Activated T-helper 1 cell treated with anti-CD3 and anti-CD28 coated beads, Interleukin-12 subunit alpha, Interleukin-12 subunit beta, Interleukin-2, Interleukin-4 antibody, amounts not matched to agents 30 ng/mL and 10 ng/mL and 1 ng/mL, durations not matched to agents 14 hours and 24 hours and 36 hours (primary cell): ENCODE measurements around the gene ARX. TPM values are rescaled to one million over a fixed set of nuclear protein-coding genes. Genes with fewer than 3 reads are reported as not detected.

Source experiments
- DNase-seq: peaks from one replicate; pipeline ENCODE4 v3.0.0; 2021; ENCODE audit warnings: low spot score
- H3K27ac Mint-ChIP-seq: one replicate; pipeline ENCODE4 v1.8.0; 2021; ENCODE audit warnings: mild to moderate bottlenecking, mixed read lengths
- H3K27me3 Mint-ChIP-seq: one replicate; pipeline ENCODE4 v1.8.0; 2022; ENCODE audit warnings: mild to moderate bottlenecking, moderate library complexity, mixed read lengths; ENCODE audit not compliant: insufficient read depth
- H3K36me3 Mint-ChIP-seq: one replicate; pipeline ENCODE4 v1.8.0; 2021; ENCODE audit warnings: low read depth, mixed read lengths
- H3K4me1 Mint-ChIP-seq: one replicate; pipeline ENCODE4 v1.8.0; 2021; ENCODE audit warnings: low read depth, mixed read lengths
- H3K4me3 Mint-ChIP-seq: one replicate; pipeline ENCODE4 v1.8.0; 2021; ENCODE audit warnings: mild to moderate bottlenecking, moderate library complexity, mixed read lengths
- H3K9me3 Mint-ChIP-seq: one replicate; pipeline ENCODE4 v1.8.0; 2021; ENCODE audit warnings: mixed read lengths
- intact Hi-C: fragments of 100-400 bp; cut with micrococcal nuclease; formaldehyde crosslinking; loops from one replicate; pipeline ENCODE4 v1.15.1; 2024
- total RNA-seq: library from RNA; stranded (reverse); gene quantifications from 2 replicates; pipeline ENCODE4 v1.2.3, GENCODE V29; 2022

Gene ARX
- total RNA-seq, 1 donor from 2014 or later: not detected

DNA sequence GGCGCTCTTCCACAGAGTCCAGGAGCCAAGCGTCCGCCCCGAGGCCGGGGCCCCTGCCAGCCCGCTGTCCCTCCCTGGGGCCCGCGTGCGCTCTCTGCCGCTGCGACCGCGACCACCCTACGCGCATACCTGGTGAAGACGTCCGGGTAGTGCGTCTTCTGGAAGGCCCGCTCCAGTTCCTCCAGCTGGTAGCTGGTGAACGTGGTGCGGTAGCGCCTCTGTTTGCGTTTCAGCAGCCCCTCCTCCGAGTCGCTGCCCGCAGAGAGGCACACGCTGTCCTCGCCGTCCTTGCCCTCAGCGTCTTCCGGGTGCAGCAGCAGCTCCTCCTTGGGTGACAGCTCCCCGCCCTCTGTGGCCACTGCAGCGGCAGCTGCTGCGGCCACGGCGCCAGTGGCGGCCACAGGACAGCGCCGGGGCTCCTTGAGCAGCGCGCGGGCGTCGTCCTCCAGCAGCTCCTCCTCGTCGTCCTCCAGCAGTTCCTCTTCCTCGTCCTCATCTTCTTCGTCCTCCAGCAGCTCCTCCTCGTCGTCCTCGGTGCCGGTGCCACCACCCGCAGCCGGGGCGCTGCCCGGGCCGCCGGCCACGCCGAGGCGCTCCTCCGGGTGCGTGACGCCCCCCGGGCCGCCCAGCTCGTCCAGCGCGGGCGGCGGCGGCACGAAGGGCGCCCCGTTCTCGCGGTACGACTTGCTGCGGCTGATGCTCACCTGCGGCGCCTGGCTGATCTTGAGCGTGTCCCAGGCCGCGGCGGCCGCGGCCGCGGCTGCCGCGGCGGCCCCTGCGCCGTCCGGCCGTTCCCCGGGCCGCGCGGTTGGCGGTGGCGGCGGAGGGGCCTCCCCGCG is 2.8 kb downstream of the ARX start:
- no peak for DNase-seq
- H3K4me3 Mint-ChIP-seq: peak overlapping the region; percentile 78
- no peaks in the 10 kb centered on the region for H3K9me3 Mint-ChIP-seq
- H3K27me3 Mint-ChIP-seq: peaks cover 62% of the 10 kb centered on the region
- intact Hi-C loops: loop anchor here (1.0 to 5.0 kb wide), 2 partner anchors 7 to 1676 kb away; no protein-coding TSS in a partner anchor
- H3K27ac Mint-ChIP-seq: no peak overlapping the region
- H3K36me3 Mint-ChIP-seq: no peaks in the 10 kb centered on the region
- H3K4me1 Mint-ChIP-seq: peaks cover 7% of the 10 kb centered on the region

DNA sequence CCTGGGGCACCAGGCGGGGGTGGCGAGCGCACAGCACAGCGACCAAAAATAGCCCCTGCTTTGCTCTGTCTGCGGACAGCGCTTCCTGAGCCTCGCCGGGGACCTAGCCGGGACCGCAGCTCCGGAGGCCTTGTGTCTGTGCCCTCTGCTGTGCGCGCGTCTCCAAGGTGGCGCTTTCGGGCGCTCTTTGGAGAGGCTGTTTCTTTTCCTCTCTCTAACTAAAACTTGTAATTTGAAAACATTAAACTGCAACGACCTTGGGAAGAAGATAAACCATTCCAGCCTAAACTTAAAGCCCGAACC is 3.4 kb downstream of the ARX start:
- peaks cover 62% of the 10 kb centered on the region for H3K27me3 Mint-ChIP-seq
- H3K4me3 Mint-ChIP-seq: no peak overlapping the region
- no peak for DNase-seq
- no peak overlapping the region for H3K27ac Mint-ChIP-seq
- H3K4me1 Mint-ChIP-seq: peaks cover 2% of the 10 kb centered on the region
- H3K9me3 Mint-ChIP-seq: no peaks in the 10 kb centered on the region
- intact Hi-C loops: loop anchor here (1.0 to 5.0 kb wide), 2 partner anchors 8 to 1675 kb away; no protein-coding TSS in a partner anchor
- no peaks in the 10 kb centered on the region for H3K36me3 Mint-ChIP-seq

DNA sequence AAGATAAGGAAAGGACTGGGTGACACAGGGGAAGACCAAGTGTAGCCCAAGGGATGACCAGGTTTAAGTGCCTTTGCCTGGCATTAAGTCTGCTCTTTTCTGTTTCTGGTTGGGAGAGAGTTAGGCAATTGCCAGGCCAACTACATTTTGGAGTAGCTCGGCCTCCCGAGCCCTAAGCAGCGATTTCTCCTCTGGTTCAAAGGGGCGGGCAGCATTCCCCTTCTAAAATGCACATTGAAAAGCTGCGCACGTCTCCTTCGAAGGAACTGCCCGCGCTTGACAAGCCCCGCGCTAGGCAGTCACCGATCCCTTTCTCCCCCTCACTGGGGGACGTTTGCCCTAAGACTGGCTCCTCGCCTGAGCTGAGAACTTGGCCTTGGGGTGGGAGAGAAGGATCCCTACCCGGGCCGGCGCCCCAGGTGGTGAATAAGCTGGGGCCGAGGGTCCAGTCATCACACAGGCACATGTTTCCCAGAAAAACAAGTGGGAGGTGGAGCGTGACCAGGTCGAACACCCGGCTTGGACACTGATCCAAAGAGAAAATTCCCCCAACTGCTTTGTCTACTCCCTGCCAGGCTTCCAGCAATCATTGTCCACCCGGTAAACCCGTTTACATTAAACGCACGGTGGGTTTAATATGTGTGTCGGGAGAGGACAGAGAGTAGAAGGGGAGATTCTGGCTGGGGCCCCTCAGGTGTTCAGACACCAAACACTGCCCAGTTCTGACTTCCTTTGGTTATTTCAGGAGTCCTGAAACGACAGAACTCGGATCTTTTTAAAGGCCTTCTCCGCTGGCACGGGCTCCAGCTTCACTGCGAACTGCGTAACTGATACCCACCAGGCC is 4.0 kb downstream of the ARX start:
- Mint-ChIP-seq H3K36me3 (no peaks in the 10 kb centered on the region), H3K27ac (no peak overlapping the region), H3K27me3 (peaks cover 58% of the 10 kb centered on the region), H3K4me1 (no peaks in the 10 kb centered on the region), H3K4me3 (no peak overlapping the region), H3K9me3 (no peaks in the 10 kb centered on the region)
- no peak for DNase-seq
- intact Hi-C loops: loop anchor here (1.0 to 5.0 kb wide), 2 partner anchors 8 to 1675 kb away; no protein-coding TSS in a partner anchor

DNA sequence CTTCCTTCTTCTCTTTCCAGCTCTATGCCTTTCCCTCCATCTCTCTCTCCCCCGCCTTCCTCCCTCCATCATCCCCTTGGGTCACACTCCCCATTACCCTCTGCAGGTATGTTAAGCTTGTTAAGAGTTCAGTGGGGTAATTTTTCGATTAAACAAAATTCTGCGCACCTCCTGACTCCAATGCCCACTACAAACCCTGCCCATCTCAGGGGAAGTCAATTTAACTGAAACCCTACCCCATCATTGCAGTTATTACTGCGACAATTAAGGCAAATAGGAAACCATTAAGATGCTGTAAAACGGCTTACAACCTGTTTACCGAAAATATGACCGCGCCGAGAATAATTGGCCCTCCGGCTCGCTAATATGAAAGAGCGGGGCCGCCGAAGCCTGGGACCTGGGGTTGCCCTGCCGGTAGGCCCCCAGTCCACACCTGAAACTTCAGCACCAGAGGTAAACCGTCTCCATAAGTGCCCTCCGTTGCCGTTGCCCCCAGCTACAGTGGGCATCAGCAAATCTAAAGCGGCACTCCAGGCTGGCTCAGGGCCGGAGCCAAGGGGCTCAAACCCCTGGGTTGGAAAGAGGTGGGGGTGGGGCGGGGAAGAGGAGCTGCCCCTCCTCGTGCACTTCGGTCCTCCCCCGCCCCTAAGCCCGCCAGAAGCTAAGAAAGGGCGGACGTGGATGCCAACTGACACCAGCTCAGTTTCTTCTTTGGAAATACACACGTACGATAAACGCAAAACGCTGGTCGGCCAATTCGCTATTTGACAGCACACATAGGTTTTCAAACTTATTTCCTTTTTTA is 4.8 kb downstream of the ARX start:
- peak overlapping the region; percentile 23 for H3K27ac Mint-ChIP-seq
- H3K36me3 Mint-ChIP-seq: no peaks in the 10 kb centered on the region
- H3K27me3 Mint-ChIP-seq: peaks cover 57% of the 10 kb centered on the region
- H3K9me3 Mint-ChIP-seq: no peaks in the 10 kb centered on the region
- no peaks in the 10 kb centered on the region for H3K4me1 Mint-ChIP-seq
- no peak for DNase-seq
- no peak overlapping the region for H3K4me3 Mint-ChIP-seq
- intact Hi-C loops: loop anchor here (5.0 kb wide), 1 partner anchor 1674 kb away; no protein-coding TSS in a partner anchor

DNA sequence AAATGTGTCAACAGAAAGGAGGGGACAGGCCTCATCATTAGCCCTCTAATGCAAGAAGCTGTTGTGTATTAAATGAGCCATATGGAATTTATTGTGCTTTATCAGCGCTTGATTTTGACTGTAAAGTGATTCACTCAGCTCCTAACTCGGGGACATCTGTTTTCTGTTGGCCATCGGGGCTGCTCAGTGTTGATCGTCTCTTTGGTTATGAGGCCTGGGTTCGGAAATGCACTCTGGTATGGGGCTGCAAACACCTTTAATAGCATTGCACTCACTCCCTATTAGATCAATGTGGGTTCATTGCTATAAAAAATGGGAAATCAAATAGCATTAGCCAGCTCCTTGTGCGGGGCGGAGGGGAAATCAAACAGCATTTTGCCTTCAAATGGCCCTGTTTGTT is 6.4 kb downstream of the ARX start:
- H3K27ac Mint-ChIP-seq: no peak overlapping the region

DNA sequence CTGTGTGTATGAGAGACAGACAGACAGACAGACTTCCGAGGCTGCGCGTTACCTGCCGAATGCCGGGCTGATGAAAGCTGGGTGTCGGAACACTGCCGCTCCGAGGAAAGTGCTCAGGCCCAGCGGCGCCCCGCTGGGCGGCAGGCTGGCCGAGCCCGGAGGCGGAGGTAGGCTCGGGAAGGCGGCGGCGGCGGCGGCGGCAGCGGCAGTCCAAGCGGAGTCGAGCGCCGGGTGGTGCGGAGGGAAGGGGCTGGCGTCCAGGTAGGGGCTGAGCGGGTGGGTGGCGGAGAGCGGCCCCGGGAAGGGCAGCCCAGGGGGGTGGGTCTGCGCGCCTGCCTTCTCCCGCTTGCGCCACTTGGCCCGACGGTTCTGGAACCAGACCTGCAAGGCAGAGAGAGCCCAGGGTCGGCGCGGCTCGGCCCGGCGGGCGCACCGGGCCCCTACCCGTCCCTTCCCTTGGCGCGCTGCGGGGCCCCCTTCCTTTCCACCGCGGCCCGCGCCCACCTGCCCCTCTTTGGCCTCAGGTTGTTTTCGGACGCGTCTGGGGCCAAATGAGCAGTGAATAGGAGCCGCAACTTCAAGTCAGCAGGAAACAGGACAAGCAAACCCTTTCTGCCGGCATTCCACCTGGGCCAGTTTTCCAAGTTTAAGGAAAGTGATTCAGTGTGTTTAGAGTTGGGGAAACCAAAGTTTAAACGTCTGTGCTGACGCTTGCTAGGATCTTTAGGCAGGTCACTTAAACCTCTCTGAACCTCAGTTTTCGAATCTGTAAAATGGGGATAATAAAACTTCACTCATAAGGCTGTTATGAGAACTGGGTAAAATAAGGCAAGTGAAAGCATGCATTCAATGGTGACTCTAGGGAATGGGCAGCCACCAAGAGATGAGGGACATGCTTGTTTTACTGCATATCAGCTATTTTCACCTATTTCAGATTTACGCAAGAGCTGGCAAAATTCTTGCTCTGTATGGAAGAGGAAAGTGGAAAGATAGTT is 8.4 kb downstream of the ARX start:
- peaks cover 1% of the 10 kb centered on the region for H3K36me3 Mint-ChIP-seq
- H3K27ac Mint-ChIP-seq: peak overlapping the region; percentile 34
- intact Hi-C loops: loop anchor here (2.0 to 10.0 kb wide), 2 partner anchors 13 to 253 kb away; no protein-coding TSS in a partner anchor
- H3K4me1 Mint-ChIP-seq: no peaks in the 10 kb centered on the region
- H3K9me3 Mint-ChIP-seq: no peaks in the 10 kb centered on the region
- no peak for DNase-seq
- H3K4me3 Mint-ChIP-seq: no peak overlapping the region
- peaks cover 55% of the 10 kb centered on the region for H3K27me3 Mint-ChIP-seq

More for the DNA sequence above, 6.4 kb downstream of the ARX start:
- H3K9me3 Mint-ChIP-seq: no peaks in the 10 kb centered on the region
- H3K36me3 Mint-ChIP-seq: no peaks in the 10 kb centered on the region
- no peak overlapping the region for H3K4me3 Mint-ChIP-seq
- no peak for DNase-seq
- H3K4me1 Mint-ChIP-seq: no peaks in the 10 kb centered on the region
- peaks cover 55% of the 10 kb centered on the region for H3K27me3 Mint-ChIP-seq
- intact Hi-C loops: loop anchor here (10.0 kb wide), 1 partner anchor 255 kb away; no protein-coding TSS in a partner anchor

DNA sequence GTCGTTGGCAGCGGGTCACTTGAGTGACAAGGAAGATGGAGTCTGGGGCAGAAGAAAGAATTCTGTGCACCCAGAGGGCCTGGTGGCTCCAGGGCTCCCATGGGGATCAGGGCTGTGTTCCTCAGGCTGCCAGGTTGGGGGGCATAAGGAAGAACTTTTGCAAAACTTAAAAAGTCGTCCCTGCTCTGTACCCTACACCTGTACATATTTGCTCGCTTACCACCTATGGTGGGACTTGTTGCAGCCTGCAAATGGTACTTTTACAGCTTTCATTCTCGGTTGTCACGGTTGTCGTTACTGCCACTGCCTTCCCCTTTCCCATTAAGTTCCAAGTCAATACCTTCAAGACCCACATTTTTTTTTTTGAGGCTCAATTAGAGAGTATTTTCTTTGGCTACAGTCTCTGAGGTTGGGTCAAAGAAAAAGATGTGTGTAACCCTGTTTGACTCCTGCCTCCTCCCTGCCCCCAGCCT is 9.1 kb downstream of the ARX start:
- peaks cover 52% of the 10 kb centered on the region for H3K27me3 Mint-ChIP-seq
- peak overlapping the region; percentile 63 for H3K27ac Mint-ChIP-seq
- H3K36me3 Mint-ChIP-seq: peaks cover 1% of the 10 kb centered on the region
- no peaks in the 10 kb centered on the region for H3K4me1 Mint-ChIP-seq
- intact Hi-C loops: loop anchor here (2.0 to 10.0 kb wide), 2 partner anchors 14 to 252 kb away; no protein-coding TSS in a partner anchor
- no peak for DNase-seq
- H3K9me3 Mint-ChIP-seq: no peaks in the 10 kb centered on the region
- H3K4me3 Mint-ChIP-seq: no peak overlapping the region

DNA sequence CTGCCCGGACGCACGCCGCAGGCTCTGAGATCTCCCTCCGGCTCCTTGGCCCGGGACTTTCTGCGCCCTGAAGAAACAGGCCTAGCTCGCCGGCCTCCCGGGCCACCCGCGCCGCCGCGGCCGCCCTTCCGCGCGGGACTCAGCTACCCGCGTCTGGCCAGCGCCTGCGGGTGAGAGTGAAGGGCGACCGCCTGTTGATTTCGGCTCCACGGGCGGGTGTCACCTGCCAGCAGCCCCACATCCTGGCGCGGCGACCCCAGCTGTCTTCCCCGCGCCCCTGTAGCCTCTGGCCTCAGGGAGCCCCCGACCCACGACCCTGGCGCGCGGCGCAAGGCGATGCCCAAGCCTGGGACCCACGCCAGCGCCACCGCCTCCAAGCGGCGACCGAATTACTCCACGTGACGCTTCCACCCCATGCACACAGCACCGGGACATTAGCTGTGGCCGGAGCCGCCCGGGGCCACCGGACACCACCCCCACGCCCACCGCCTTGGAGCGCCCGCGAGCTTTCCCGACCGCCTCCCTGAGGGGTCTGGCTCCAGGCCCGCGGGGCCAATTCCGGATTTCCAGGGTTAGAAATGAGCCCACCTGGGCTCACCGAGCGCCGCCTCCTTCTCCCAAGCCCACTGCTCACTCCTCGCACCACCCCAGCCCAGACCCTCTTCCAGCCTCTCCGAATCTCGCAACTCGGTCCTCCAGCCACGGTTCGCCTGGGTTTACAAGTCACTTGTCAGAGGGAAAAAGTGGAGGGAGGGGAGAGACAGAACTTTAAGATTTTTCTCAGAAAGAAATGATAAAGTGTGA is 10.2 kb downstream of the ARX start:
- no peak overlapping the region for H3K27ac Mint-ChIP-seq
- H3K4me1 Mint-ChIP-seq: no peaks in the 10 kb centered on the region
- intact Hi-C loops: loop anchor here (2.0 to 10.0 kb wide), 2 partner anchors 15 to 251 kb away; no protein-coding TSS in a partner anchor
- no peak for DNase-seq
- H3K4me3 Mint-ChIP-seq: no peak overlapping the region
- peaks cover 48% of the 10 kb centered on the region for H3K27me3 Mint-ChIP-seq
- H3K9me3 Mint-ChIP-seq: no peaks in the 10 kb centered on the region
- H3K36me3 Mint-ChIP-seq: peaks cover 1% of the 10 kb centered on the region

DNA sequence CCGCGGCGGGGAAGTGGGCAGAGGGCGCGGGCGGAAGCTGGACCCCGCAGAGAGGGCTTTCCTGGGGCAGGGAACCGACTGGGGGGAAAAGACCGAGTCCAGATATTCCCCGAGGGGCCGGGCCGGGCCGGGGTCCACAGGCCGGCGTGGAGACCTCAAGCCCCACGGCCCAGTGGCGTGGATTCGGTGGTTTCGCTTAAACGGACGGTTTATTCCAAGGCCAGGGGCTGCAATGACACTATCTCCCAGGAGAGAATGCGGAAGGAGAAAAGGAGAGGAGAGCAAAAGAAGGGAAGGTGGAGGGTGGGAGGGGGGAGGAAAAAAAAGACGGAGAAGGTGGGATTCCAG is 10.8 kb downstream of the ARX start:
- H3K4me3 Mint-ChIP-seq: no peak overlapping the region
- intact Hi-C loops: loop anchor here (10.0 kb wide), 1 partner anchor 250 kb away; no protein-coding TSS in a partner anchor
- H3K36me3 Mint-ChIP-seq: peaks cover 1% of the 10 kb centered on the region
- peaks cover 43% of the 10 kb centered on the region for H3K27me3 Mint-ChIP-seq
- DNase-seq: no peak
- H3K9me3 Mint-ChIP-seq: no peaks in the 10 kb centered on the region
- no peak overlapping the region for H3K27ac Mint-ChIP-seq
- no peaks in the 10 kb centered on the region for H3K4me1 Mint-ChIP-seq

DNA sequence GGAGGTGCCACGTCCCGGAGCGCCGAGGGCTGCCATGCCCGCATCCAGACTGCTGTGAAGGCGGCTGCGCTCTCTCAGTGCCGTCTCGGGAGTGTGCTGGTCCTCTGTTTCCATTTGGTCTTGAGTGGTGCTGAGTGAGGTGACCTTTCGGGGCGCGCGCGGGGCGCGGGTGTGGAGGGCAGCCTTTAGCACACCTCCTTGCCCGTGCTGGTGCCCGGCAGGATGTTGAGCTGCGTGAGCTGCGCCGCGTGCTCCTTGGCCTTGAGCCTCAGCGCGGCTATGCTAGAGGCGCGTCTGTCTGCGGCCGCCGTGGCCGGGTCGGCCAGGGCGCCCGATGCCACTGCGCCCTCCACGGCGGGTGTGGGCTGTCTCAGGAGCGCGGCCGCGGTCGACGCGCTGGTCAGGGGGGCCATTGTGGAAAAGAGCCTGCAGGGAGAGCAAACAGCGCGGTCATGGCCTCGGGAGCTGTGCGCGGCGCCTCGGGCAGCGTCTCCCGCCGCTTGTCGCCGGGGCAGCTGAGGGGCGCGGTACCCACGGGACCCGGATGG is 11.2 kb downstream of the ARX start:
- no peaks in the 10 kb centered on the region for H3K9me3 Mint-ChIP-seq
- H3K4me3 Mint-ChIP-seq: no peak overlapping the region
- no peak overlapping the region for H3K27ac Mint-ChIP-seq
- no peaks in the 10 kb centered on the region for H3K4me1 Mint-ChIP-seq
- H3K27me3 Mint-ChIP-seq: peaks cover 40% of the 10 kb centered on the region
- intact Hi-C loops: loop anchor here (5.0 to 10.0 kb wide), 2 partner anchors 167 to 250 kb away; no protein-coding TSS in a partner anchor
- no peak for DNase-seq
- H3K36me3 Mint-ChIP-seq: peaks cover 1% of the 10 kb centered on the region
